ENCODE data around the gene PCNX1.
A peak's percentile ranks its signal among the peaks of the same experiment; 100 is the strongest.
"Not testable (repeated sequence)": the region's sequence is repeated elsewhere in the genome, so short reads cannot be mapped to it uniquely, and the experiment has no call there.

Gene PCNX1

GRCh38 chr14:70873627-70874026 is 33.6 kb upstream of the PCNX1 start:
- DNase-seq (ENCODE audit: extremely low read depth, low read depth) = no peak
- no peak overlapping the region for H3K4me3 ChIP-seq (replicated peaks; ENCODE audit: low read depth, low read length)
- TF ChIP-seq, protein P1, sequence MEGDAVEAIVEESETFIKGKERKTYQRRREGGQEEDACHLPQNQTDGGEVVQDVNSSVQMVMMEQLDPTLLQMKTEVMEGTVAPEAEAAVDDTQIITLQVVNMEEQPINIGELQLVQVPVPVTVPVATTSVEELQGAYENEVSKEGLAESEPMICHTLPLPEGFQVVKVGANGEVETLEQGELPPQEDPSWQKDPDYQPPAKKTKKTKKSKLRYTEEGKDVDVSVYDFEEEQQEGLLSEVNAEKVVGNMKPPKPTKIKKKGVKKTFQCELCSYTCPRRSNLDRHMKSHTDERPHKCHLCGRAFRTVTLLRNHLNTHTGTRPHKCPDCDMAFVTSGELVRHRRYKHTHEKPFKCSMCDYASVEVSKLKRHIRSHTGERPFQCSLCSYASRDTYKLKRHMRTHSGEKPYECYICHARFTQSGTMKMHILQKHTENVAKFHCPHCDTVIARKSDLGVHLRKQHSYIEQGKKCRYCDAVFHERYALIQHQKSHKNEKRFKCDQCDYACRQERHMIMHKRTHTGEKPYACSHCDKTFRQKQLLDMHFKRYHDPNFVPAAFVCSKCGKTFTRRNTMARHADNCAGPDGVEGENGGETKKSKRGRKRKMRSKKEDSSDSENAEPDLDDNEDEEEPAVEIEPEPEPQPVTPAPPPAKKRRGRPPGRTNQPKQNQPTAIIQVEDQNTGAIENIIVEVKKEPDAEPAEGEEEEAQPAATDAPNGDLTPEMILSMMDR (IDR thresholded peaks at IDR 0.05; ENCODE audit: low read depth, low read length, missing control alignments) = no peak

DNA sequence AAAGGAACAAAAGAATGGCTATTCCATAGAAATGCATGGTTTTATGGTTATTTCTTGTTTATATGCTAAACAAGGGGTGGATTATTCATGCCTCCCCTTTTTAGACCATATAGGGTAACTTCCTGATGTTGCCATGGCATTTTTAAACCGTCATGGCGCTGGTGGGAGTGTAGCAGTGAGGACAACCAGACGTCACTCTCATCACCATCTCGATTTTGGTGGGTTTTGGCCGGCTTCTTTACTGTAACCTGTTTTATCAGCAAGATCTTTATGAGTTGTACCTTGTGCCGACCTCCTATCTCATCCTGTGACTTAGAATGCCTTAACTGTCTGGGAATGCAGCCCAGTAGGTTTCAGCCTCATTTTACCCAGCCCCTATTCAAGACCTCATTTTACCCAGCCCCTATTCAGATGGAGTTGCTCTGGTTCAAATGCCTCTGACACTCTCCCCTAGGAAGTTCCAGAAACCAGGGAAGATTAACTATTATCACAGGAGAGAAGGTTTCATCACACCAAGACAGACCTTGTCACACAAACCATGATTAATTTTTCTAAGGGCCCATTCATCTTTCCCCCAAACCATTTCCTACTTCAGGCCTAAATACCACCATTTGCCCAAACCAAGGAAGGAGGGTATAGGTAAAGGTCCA is 31.3 kb upstream of the PCNX1 start:
- DNase-seq (ENCODE audit: extremely low read depth, low read depth); H3K4me3 ChIP-seq (replicated peaks; ENCODE audit: low read depth, low read length): not testable (repeated sequence)

- DNase-seq (ENCODE audit: extremely low read depth, low read depth) = no peak
- TF ChIP-seq, protein P1 (IDR thresholded peaks at IDR 0.05; ENCODE audit: low read depth, low read length, missing control alignments) = no peak
- H3K4me3 ChIP-seq (replicated peaks; ENCODE audit: low read depth, low read length) = no peak overlapping the region
Observed at GRCh38 chr14:70879448-70879847, 27.8 kb upstream of the PCNX1 start.

DNA sequence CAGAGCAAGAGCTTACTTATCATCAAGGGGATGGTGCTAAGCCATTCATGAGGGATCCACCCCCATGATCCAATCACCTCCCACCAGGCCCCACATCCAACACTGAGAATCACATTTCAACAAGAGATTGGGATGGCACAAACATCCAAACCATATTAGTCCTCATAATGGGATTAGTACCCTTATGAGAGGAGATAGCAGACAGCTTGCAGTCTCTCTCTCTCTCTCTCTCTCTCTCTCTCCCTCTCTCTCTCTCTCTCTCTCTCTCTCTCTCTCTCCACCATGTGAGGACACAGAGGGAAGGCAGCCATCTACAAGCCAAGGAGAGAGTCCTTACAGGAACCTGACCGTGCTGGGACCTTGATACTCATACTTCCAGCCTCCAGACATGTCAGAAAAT is 26.4 kb upstream of the PCNX1 start:
- DNase-seq (ENCODE audit: extremely low read depth, low read depth); H3K4me3 ChIP-seq (replicated peaks; ENCODE audit: low read depth, low read length): not testable (repeated sequence)

GRCh38 chr14:70881549-70882177 is 25.6 kb upstream of the PCNX1 start:
- DNase-seq (ENCODE audit: extremely low read depth, low read depth) = no peak
- H3K4me3 ChIP-seq (replicated peaks; ENCODE audit: low read depth, low read length) = no peak overlapping the region

GRCh38 chr14:70882776-70883492 is 24.3 kb upstream of the PCNX1 start:
- TF ChIP-seq, protein P1 (IDR thresholded peaks at IDR 0.05; ENCODE audit: low read depth, low read length, missing control alignments) = no peak
- H3K4me3 ChIP-seq (replicated peaks; ENCODE audit: low read depth, low read length) = no peak overlapping the region
- peak; percentile 82 for DNase-seq (ENCODE audit: extremely low read depth, low read depth)

More at GRCh38 chr14:70881549-70882177, 25.6 kb upstream of the PCNX1 start:
- TF ChIP-seq, protein P1 (IDR thresholded peaks at IDR 0.05; ENCODE audit: low read depth, low read length, missing control alignments) = no peak

DNA sequence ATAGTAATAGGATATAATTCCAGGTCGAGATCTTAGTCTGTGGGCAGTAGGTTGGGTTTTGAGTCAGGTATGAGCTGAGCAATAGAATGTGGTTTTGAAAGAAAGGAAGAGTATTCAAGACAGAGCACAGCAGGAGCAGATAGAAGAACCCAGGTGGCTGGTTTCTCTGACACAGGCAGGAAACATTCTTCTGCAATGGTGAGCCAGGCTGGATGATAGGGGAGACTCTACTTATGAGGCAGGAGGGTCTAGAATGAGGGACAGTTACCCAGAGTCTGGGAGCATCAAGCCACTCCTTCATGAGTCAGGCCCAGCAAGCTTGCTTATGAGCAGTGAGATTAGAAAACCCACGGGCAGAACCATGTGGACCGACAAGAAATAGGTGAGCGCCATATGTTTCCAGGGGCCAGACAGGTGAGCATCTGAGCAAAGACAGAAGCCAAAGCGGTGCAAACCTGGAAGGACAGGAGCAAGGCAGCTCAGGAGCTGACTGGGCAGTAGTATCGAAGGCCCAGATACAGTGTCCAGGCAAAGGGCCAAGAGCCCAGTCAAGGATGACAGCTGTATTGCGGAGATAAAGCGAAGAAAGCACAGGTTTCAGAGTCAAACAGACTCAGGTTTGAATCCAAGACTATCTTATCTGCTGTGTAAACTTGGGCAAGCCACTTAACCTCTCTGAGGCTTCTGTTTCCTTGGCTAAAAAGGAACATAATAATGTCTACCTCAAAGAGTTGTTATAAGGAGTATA is 22.5 kb upstream of the PCNX1 start:
- H3K4me3 ChIP-seq (replicated peaks; ENCODE audit: low read depth, low read length) = no peak overlapping the region
- DNase-seq (ENCODE audit: extremely low read depth, low read depth) = no peak
- TF ChIP-seq, protein P1 (IDR thresholded peaks at IDR 0.05; ENCODE audit: low read depth, low read length, missing control alignments) = no peak

All from HFF-Myc (cell line).